ENCODE data around the gene CFAP251. TPM values are rescaled to one million over a fixed set of nuclear protein-coding genes. Genes with fewer than 3 reads are reported as not detected.

The CFAP251 gene
- total and polyA plus RNA-seq, 2 of the 8 experiments (the other 6 are each of a cell fraction or from before 2014, with no cell fraction given) = 1.8 to 2.9 TPM

- TF ChIP-seq RNF2 (IDR thresholded peaks at IDR 0.05; ENCODE audit: borderline replicate concordance, low read depth, low read length, missing control alignments, poor library complexity, severe bottlenecking) (no peak), RBBP5 (IDR thresholded peaks at IDR 0.05; ENCODE audit: borderline replicate concordance, low read depth, low read length) (no peak), CHD1 (IDR thresholded peaks at IDR 0.05; ENCODE audit: low read depth, low read length) (no peak), RAD21 (IDR thresholded peaks at IDR 0.05 in 1 of 2, conservative IDR thresholded peaks at IDR 0.05 in 1 of 2; ENCODE audit: low read depth in 2 of 2, low read length in 2 of 2) (no peak), MAX (IDR thresholded peaks at IDR 0.05) (no peak), EP300 (IDR thresholded peaks at IDR 0.05; ENCODE audit: borderline replicate concordance in 1 of 2, low read depth in 2 of 2, low read length in 2 of 2) (no peak), ASH2L (IDR thresholded peaks at IDR 0.05; ENCODE audit: low read length) (no peak), RXRA (IDR thresholded peaks at IDR 0.05; ENCODE audit: insufficient read depth, low read depth, low read length) (no peak)
Measured at GRCh38 chr12:121903202-121903601, 15.2 kb upstream of the CFAP251 start (continued).

Data from H1 (cell line).